Naive thymus-derived CD4-positive, alpha-beta T cell (primary cell): ENCODE results near the gene OR2T10. TPM values are rescaled to one million over a fixed set of nuclear protein-coding genes. Genes with fewer than 3 reads are reported as not detected.

Experiments used
- ATAC-seq: fragments of 150-1000 bp; cut with Tn5 transposase; 2 replicates; pipeline ENCODE4 v1.10.0; 2021; ENCODE audit warnings: mild to moderate bottlenecking, moderate library complexity
- CTCF ChIA-PET: fragments of 350-600 bp; sonication (Branson Sonifier 250); formaldehyde crosslinking; loops from one replicate; lab custom pipeline; 2021; ENCODE audit warnings: antibody characterized with exemption; lab: Charles Lee
- POLR2A ChIA-PET: fragments of 350-600 bp; sonication (Branson Sonifier 250); formaldehyde crosslinking; loops from one replicate; lab custom pipeline; 2021; ENCODE audit warnings: antibody characterized with exemption, inconsistent platforms; lab: Charles Lee
- DNase-seq, 9 donors: peaks; one replicate each; pipeline versions ENCODE4 v3.0.0 to v3.0.0-alpha.2; 2020 to 2022; ENCODE audit warnings: mixed read lengths in 1 of 9
- H3K27ac ChIP-seq: one replicate; pipeline ENCODE4 v1.7.0; 2013; ENCODE audit warnings: mild to moderate bottlenecking, low read depth, low read length, moderate library complexity
- H3K27me3 ChIP-seq, 2 donors: one replicate each; pipeline ENCODE4 v1.7.0; 2013; ENCODE audit warnings: low read length in 2 of 2, mild to moderate bottlenecking in 2 of 2, moderate library complexity in 2 of 2; ENCODE audit not compliant: control insufficient read depth in 2 of 2, insufficient read depth in 2 of 2
- H3K36me3 ChIP-seq, 3 experiments: 1 replicate in 2 of 3; 2 replicates in 1 of 3; pipeline ENCODE4 v1.7.0; 2013; ENCODE audit warnings: low read length in 3 of 3, mild to moderate bottlenecking in 3 of 3, moderate library complexity in 1 of 3; ENCODE audit not compliant: insufficient read depth in 3 of 3, control insufficient read depth in 2 of 3
- H3K4me1 ChIP-seq, 2 donors: one replicate each; pipeline ENCODE4 v1.7.0; 2013; ENCODE audit warnings: low read length in 2 of 2, mild to moderate bottlenecking in 2 of 2, moderate library complexity in 1 of 2; ENCODE audit not compliant: control insufficient read depth in 2 of 2, insufficient read depth in 2 of 2
- H3K4me3 ChIP-seq: 2 replicates; pipeline ENCODE4 v1.7.0; 2013; ENCODE audit warnings: mild to moderate bottlenecking, low read length
- H3K9me3 ChIP-seq, 3 experiments: 1 replicate in 2 of 3; 2 replicates in 1 of 3; pipeline ENCODE4 v1.7.0; 2013; ENCODE audit warnings: low read length in 3 of 3; ENCODE audit not compliant: control insufficient read depth in 2 of 3
- H3K27ac Mint-ChIP-seq, 9 donors: one replicate each; pipeline ENCODE4 v1.8.0; 2020 to 2022; ENCODE audit warnings: mixed read lengths in 9 of 9, mild to moderate bottlenecking in 8 of 9, moderate library complexity in 5 of 9, inconsistent platforms in 2 of 9
- H3K27me3 Mint-ChIP-seq, 5 donors: one replicate each; pipeline ENCODE4 v1.8.0; 2021 to 2022; ENCODE audit warnings: mixed read lengths in 5 of 5, mild to moderate bottlenecking in 1 of 5
- H3K36me3 Mint-ChIP-seq, 5 donors: one replicate each; pipeline ENCODE4 v1.8.0; 2020 to 2022; ENCODE audit warnings: mixed read lengths in 5 of 5, mild to moderate bottlenecking in 3 of 5, inconsistent platforms in 1 of 5
- H3K4me1 Mint-ChIP-seq, 7 donors: one replicate each; pipeline ENCODE4 v1.8.0; 2020 to 2022; ENCODE audit warnings: mixed read lengths in 7 of 7, mild to moderate bottlenecking in 3 of 7, inconsistent platforms in 1 of 7
- H3K4me3 Mint-ChIP-seq, 10 donors: one replicate each; pipeline ENCODE4 v1.8.0; 2020 to 2022; ENCODE audit warnings: mild to moderate bottlenecking in 10 of 10, mixed read lengths in 10 of 10, moderate library complexity in 6 of 10, inconsistent platforms in 2 of 10
- H3K9me3 Mint-ChIP-seq, 11 donors: one replicate each; pipeline ENCODE4 v1.8.0; 2020 to 2022; ENCODE audit warnings: mixed read lengths in 11 of 11, mild to moderate bottlenecking in 4 of 11, inconsistent platforms in 1 of 11, moderate library complexity in 1 of 11
- intact Hi-C, 2 donors: fragments of 100-400 bp; cut with micrococcal nuclease; formaldehyde crosslinking; loops; one replicate each; pipeline ENCODE4 v1.15.1; 2023
- polyA plus RNA-seq, 2 donors: library from polyadenylated mRNA; unstranded; fragments of 300-500 nt; fragmentation: Illumina TruSeq; gene quantifications; one replicate each; pipeline ENCODE4 v1.2.3, GENCODE V29; 2021
- total RNA-seq, 6 experiments: library from RNA in 5 of 6; stranded (reverse) in 5 of 6; gene quantifications; 1 replicate in 5 of 6; 2 replicates in 1 of 6; pipeline ENCODE4 v1.2.3 and lab custom pipeline; 2021 to 2026

Gene OR2T10
- total and polyA plus RNA-seq, 7 experiments from 2014 or later, result not detected

- no peaks in the 10 kb centered on the region for H3K9me3 ChIP-seq
- H3K36me3 Mint-ChIP-seq, result no peaks in the 10 kb centered on the region
- POLR2A ChIA-PET, result interaction anchor here (0.9 kb wide), 1 partner anchor 190 kb away, joined by 4 read pairs; no protein-coding TSS in a partner anchor
- peak overlapping the region in 1 of 9 donors; percentile 56 for H3K27ac Mint-ChIP-seq
- ATAC-seq (peak; percentile 87), DNase-seq (peak in 6 of 9 donors; percentile 9 to 35 (median 24))
- no peak overlapping the region for H3K4me3 ChIP-seq
- H3K27me3 ChIP-seq, result no peaks in the 10 kb centered on the region
- CTCF ChIA-PET, result interaction anchor here (0.6 to 3.5 kb wide), 5 partner anchors 13 to 301 kb away, joined by 3 to 11 read pairs (median 5); no protein-coding TSS in a partner anchor
- H3K4me1 ChIP-seq, result peaks cover 0 to 6% of the 10 kb centered on the region in 2 donors
- H3K9me3 Mint-ChIP-seq, result no peaks in the 10 kb centered on the region
- no peak overlapping the region for H3K27ac ChIP-seq
- H3K4me3 Mint-ChIP-seq, result no peak overlapping the region
- intact Hi-C loops, result loop anchor here (1.0 to 2.0 kb wide), 4 partner anchors 64 to 302 kb away; no protein-coding TSS in a partner anchor
- peaks cover 0 to 3% (median 0%) of the 10 kb centered on the region in 5 donors for H3K27me3 Mint-ChIP-seq
- H3K36me3 ChIP-seq, result no peaks in the 10 kb centered on the region
- peaks cover 1 to 13% (median 7%) of the 10 kb centered on the region in 7 donors for H3K4me1 Mint-ChIP-seq
Measured at GRCh38 chr1:248622570-248623001, 25.1 kb upstream of the OR2T10 start.

- Histone ChIP-seq H3K4me1 (peaks cover 0 to 6% of the 10 kb centered on the region in 2 donors), H3K9me3 (no peaks in the 10 kb centered on the region), H3K27me3 (no peaks in the 10 kb centered on the region), H3K36me3 (no peaks in the 10 kb centered on the region), H3K27ac (no peak overlapping the region), H3K4me3 (no peak overlapping the region)
- POLR2A ChIA-PET, result interaction anchor here (0.9 kb wide), 1 partner anchor 191 kb away, joined by 4 read pairs; no protein-coding TSS in a partner anchor
- Mint-ChIP-seq H3K9me3 (no peaks in the 10 kb centered on the region), H3K4me3 (no peak overlapping the region), H3K27me3 (peaks cover 0 to 3% (median 0%) of the 10 kb centered on the region in 5 donors), H3K4me1 (peaks cover 1 to 13% (median 7%) of the 10 kb centered on the region in 7 donors), H3K27ac (peak overlapping the region in 1 of 9 donors; percentile 21), H3K36me3 (no peaks in the 10 kb centered on the region)
- CTCF ChIA-PET, result interaction anchor here (0.6 to 3.5 kb wide), 5 partner anchors 12 to 301 kb away, joined by 3 to 11 read pairs (median 7); no protein-coding TSS in a partner anchor
- ATAC-seq (no peak), DNase-seq (no peak)
- intact Hi-C loops, result loop anchor here (1.0 to 2.0 kb wide), 4 partner anchors 65 to 303 kb away; no protein-coding TSS in a partner anchor
Measured at GRCh38 chr1:248621770-248622169, 24.3 kb upstream of the OR2T10 start.

GRCh38 chr1:248618878-248619277 lies 21.4 kb upstream of the OR2T10 start:
- Mint-ChIP-seq H3K27me3 (peaks cover 0 to 3% (median 0%) of the 10 kb centered on the region in 5 donors), H3K4me1 (peaks cover 1 to 33% (median 7%) of the 10 kb centered on the region in 7 donors), H3K4me3 (no peak overlapping the region), H3K36me3 (no peaks in the 10 kb centered on the region), H3K9me3 (no peaks in the 10 kb centered on the region), H3K27ac (peak overlapping the region in 1 of 9 donors; percentile 17)
- CTCF ChIA-PET, result interaction anchor here (0.6 kb wide), 1 partner anchor 380 kb away, joined by 3 read pairs; no protein-coding TSS in a partner anchor
- Histone ChIP-seq H3K27me3 (no peaks in the 10 kb centered on the region), H3K9me3 (no peaks in the 10 kb centered on the region), H3K27ac (no peak overlapping the region), H3K36me3 (no peaks in the 10 kb centered on the region), H3K4me1 (peaks cover 0 to under 1% of the 10 kb centered on the region in 2 donors), H3K4me3 (no peak overlapping the region)
- POLR2A ChIA-PET, result no interaction called here
- DNase-seq, result peak in 6 of 9 donors; percentile 6 to 35 (median 25)
- no peak for ATAC-seq
- intact Hi-C loops, result no loop called here

- H3K27ac Mint-ChIP-seq, result no peak overlapping the region
- Histone ChIP-seq H3K36me3 (no peaks in the 10 kb centered on the region), H3K4me3 (no peak overlapping the region), H3K27ac (no peak overlapping the region), H3K27me3 (no peaks in the 10 kb centered on the region), H3K4me1 (no peaks in the 10 kb centered on the region), H3K9me3 (no peaks in the 10 kb centered on the region)
- H3K4me1 Mint-ChIP-seq, result peaks cover 1 to 39% (median 7%) of the 10 kb centered on the region in 7 donors
- ATAC-seq, result no peak
- H3K27me3 Mint-ChIP-seq, result peaks cover 0 to 3% (median 0%) of the 10 kb centered on the region in 5 donors
- DNase-seq, result no peak
- no peak overlapping the region for H3K4me3 Mint-ChIP-seq
- no peaks in the 10 kb centered on the region for H3K36me3 Mint-ChIP-seq
- ChIA-PET POLR2A (no interaction called here), CTCF (no interaction called here)
- H3K9me3 Mint-ChIP-seq, result no peaks in the 10 kb centered on the region
- intact Hi-C loops, result no loop called here
Measured at GRCh38 chr1:248618119-248618518, 20.6 kb upstream of the OR2T10 start.

GRCh38 chr1:248613742-248614141 lies 16.2 kb upstream of the OR2T10 start:
- Mint-ChIP-seq H3K36me3 (no peaks in the 10 kb centered on the region), H3K27me3 (no peaks in the 10 kb centered on the region), H3K9me3 (no peaks in the 10 kb centered on the region), H3K4me3 (no peak overlapping the region), H3K27ac (no peak overlapping the region), H3K4me1 (peaks cover 1 to 36% (median 8%) of the 10 kb centered on the region in 7 donors)
- no peaks in the 10 kb centered on the region for H3K4me1 ChIP-seq
- no peak overlapping the region for H3K27ac ChIP-seq
- H3K4me3 ChIP-seq, result no peak overlapping the region
- H3K9me3 ChIP-seq, result no peaks in the 10 kb centered on the region
- intact Hi-C loops, result no loop called here
- ChIA-PET CTCF (no interaction called here), POLR2A (no interaction called here)
- H3K36me3 ChIP-seq, result no peaks in the 10 kb centered on the region
- DNase-seq (no peak), ATAC-seq (no peak)
- no peaks in the 10 kb centered on the region for H3K27me3 ChIP-seq

GRCh38 chr1:248611883-248612414 lies 14.4 kb upstream of the OR2T10 start:
- H3K4me3 Mint-ChIP-seq, result no peak overlapping the region
- POLR2A ChIA-PET, result no interaction called here
- no peaks in the 10 kb centered on the region for H3K9me3 ChIP-seq
- peak overlapping the region in 3 of 9 donors; percentile 5 to 57 (median 25) for H3K27ac Mint-ChIP-seq
- peaks cover 0 to 31% (median 5%) of the 10 kb centered on the region in 7 donors for H3K4me1 Mint-ChIP-seq
- H3K9me3 Mint-ChIP-seq, result no peaks in the 10 kb centered on the region
- no peak overlapping the region for H3K27ac ChIP-seq
- no peaks in the 10 kb centered on the region for H3K27me3 ChIP-seq
- H3K27me3 Mint-ChIP-seq, result no peaks in the 10 kb centered on the region
- H3K36me3 Mint-ChIP-seq, result no peaks in the 10 kb centered on the region
- DNase-seq (peak in 4 of 9 donors; percentile 11 to 33 (median 20)), ATAC-seq (no peak)
- no peaks in the 10 kb centered on the region for H3K36me3 ChIP-seq
- CTCF ChIA-PET, result interaction anchor here (0.7 to 2.8 kb wide), 5 partner anchors 12 to 210 kb away, joined by 3 to 8 read pairs (median 3); no protein-coding TSS in a partner anchor
- intact Hi-C loops, result loop anchor here (1.0 kb wide), 2 partner anchors 208 to 369 kb away; no protein-coding TSS in a partner anchor
- no peak overlapping the region for H3K4me3 ChIP-seq
- H3K4me1 ChIP-seq, result no peaks in the 10 kb centered on the region
